ENCODE data around the gene ADARB1. TPM values are rescaled to one million over a fixed set of nuclear protein-coding genes. Genes with fewer than 3 reads are reported as not detected.
"Not testable (repeated sequence)": the region's sequence is repeated elsewhere in the genome, so short reads cannot be mapped to it uniquely, and the experiment has no call there.

The ADARB1 gene
- total RNA-seq, 1 experiment from 2014 or later = 15.8 TPM

GRCh38 chr21:45145146-45145545, 70.8 kb downstream of the ADARB1 start:
- H2BK20ac ChIP-seq (ENCODE audit: low read depth, low read length, poor library complexity, severe bottlenecking) = no peak overlapping the region
- Mint-ChIP-seq H3K27ac (no peak overlapping the region), H3K4me3 (no peak overlapping the region), H3K36me3 (ENCODE audit: insufficient read depth in 1 of 3, low read depth in 3 of 3) (no peaks in the 10 kb centered on the region), H3K9me3 (no peaks in the 10 kb centered on the region), H3K27me3 (ENCODE audit: low read depth) (no peaks in the 10 kb centered on the region), H3K4me1 (peaks cover 0 to 3% of the 10 kb centered on the region in 2 experiments; a peak in 2 of 4 replicates)
- H2BK120ac ChIP-seq (ENCODE audit: low read depth, low read length, poor library complexity, severe bottlenecking) = no peak overlapping the region
- no peak overlapping the region for H4K91ac ChIP-seq (ENCODE audit: insufficient read length, low read depth, low read length)
- H3T11ph ChIP-seq (ENCODE audit: low read length) = no peak overlapping the region
- no peak overlapping the region for H3K14ac ChIP-seq (ENCODE audit: insufficient read depth, low read length)
- no peak overlapping the region for H3K9ac ChIP-seq (ENCODE audit: extremely low read depth, insufficient read length, low read length)
- H2AFZ ChIP-seq (ENCODE audit: low read length) = no peak overlapping the region
- TF ChIP-seq, protein P1, sequence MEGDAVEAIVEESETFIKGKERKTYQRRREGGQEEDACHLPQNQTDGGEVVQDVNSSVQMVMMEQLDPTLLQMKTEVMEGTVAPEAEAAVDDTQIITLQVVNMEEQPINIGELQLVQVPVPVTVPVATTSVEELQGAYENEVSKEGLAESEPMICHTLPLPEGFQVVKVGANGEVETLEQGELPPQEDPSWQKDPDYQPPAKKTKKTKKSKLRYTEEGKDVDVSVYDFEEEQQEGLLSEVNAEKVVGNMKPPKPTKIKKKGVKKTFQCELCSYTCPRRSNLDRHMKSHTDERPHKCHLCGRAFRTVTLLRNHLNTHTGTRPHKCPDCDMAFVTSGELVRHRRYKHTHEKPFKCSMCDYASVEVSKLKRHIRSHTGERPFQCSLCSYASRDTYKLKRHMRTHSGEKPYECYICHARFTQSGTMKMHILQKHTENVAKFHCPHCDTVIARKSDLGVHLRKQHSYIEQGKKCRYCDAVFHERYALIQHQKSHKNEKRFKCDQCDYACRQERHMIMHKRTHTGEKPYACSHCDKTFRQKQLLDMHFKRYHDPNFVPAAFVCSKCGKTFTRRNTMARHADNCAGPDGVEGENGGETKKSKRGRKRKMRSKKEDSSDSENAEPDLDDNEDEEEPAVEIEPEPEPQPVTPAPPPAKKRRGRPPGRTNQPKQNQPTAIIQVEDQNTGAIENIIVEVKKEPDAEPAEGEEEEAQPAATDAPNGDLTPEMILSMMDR (conservative IDR thresholded peaks at IDR 0.05) = no peak
- H4K20me1 ChIP-seq (ENCODE audit: control insufficient read depth, insufficient read depth, insufficient read length) = peaks cover 2% of the 10 kb centered on the region
- no peak overlapping the region for H3K56ac ChIP-seq (ENCODE audit: insufficient read length, low read depth, low read length)
- H4K5ac ChIP-seq (ENCODE audit: insufficient read length, low read depth, low read length) = no peak overlapping the region
- no peaks in the 10 kb centered on the region for H3K9me3 ChIP-seq (ENCODE audit: control insufficient read depth, low read depth, low read length)
- H2BK15ac ChIP-seq (ENCODE audit: low read depth, low read length) = no peak overlapping the region
- no peak overlapping the region for H4K8ac ChIP-seq (replicated peaks; ENCODE audit: insufficient read length, low read depth, low read length)
- no peak overlapping the region for H2AK5ac ChIP-seq (ENCODE audit: insufficient read length, low read length)
- no peak overlapping the region for H3K4me2 ChIP-seq (ENCODE audit: insufficient read depth, insufficient read length, low read length)
- H3K23ac ChIP-seq (ENCODE audit: insufficient read length, low read depth, low read length) = no peak overlapping the region
- H3K4me1 ChIP-seq (ENCODE audit: insufficient read depth, low read length) = no peaks in the 10 kb centered on the region
- H3K4ac ChIP-seq (ENCODE audit: low read depth, low read length) = no peak overlapping the region
- no peak overlapping the region for H2BK5ac ChIP-seq (ENCODE audit: insufficient read length, low read length)
- H3K27me3 ChIP-seq (ENCODE audit: insufficient read depth, low read length) = no peaks in the 10 kb centered on the region
- no peak for DNase-seq
- no CpG with 5 or more reads among the region's 9 CpGs for WGBS (ENCODE audit: extremely low coverage, insufficient read length, low lambda C conversion rate)
- H3K18ac ChIP-seq (ENCODE audit: insufficient read length, low read depth, low read length) = no peak overlapping the region
- H3K79me2 ChIP-seq (ENCODE audit: insufficient read depth, low read length) = no peaks in the 10 kb centered on the region
- H2BK12ac ChIP-seq (ENCODE audit: insufficient read length, low read depth, low read length) = no peak overlapping the region
- H3K27ac ChIP-seq (ENCODE audit: insufficient read length, low read depth, low read length) = no peak overlapping the region
- no peaks in the 10 kb centered on the region for H3K23me2 ChIP-seq (ENCODE audit: insufficient read length, low read depth, low read length, poor library complexity, severe bottlenecking)
- no peaks in the 10 kb centered on the region for H3K79me1 ChIP-seq (ENCODE audit: insufficient read depth, low read depth, low read length, poor library complexity, severe bottlenecking)

DNA sequence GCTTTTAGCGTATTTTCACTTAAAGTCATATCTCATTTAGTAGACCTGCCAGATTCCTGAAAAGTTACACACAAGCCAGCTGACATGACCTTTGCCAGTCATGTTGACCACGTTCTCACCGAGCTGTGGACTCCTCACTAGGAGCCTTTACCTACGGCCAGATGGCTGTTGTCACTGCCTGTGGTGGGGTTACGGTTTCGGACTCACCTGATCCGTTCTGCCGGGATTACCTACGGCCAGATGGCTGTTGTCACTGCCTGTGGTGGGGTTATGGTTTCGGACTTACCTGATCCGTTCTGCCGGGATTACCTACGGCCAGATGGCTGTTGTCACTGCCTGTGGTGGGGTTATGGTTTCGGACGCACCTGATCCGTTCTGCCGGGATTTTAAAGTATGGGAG, 71.5 kb downstream of the ADARB1 start:
- H2BK120ac ChIP-seq (ENCODE audit: low read depth, low read length, poor library complexity, severe bottlenecking); H3K27ac Mint-ChIP-seq; H3K79me1 ChIP-seq (ENCODE audit: insufficient read depth, low read depth, low read length, poor library complexity, severe bottlenecking); H3K27me3 ChIP-seq (ENCODE audit: insufficient read depth, low read length); H3K79me2 ChIP-seq (ENCODE audit: insufficient read depth, low read length); H3K4me2 ChIP-seq (ENCODE audit: insufficient read depth, insufficient read length, low read length); H3K23me2 ChIP-seq (ENCODE audit: insufficient read length, low read depth, low read length, poor library complexity, severe bottlenecking); DNase-seq; H3K14ac ChIP-seq (ENCODE audit: insufficient read depth, low read length); H3K23ac ChIP-seq (ENCODE audit: insufficient read length, low read depth, low read length); H4K8ac ChIP-seq (replicated peaks; ENCODE audit: insufficient read length, low read depth, low read length); H4K5ac ChIP-seq (ENCODE audit: insufficient read length, low read depth, low read length); H2AK5ac ChIP-seq (ENCODE audit: insufficient read length, low read length); H4K20me1 ChIP-seq (ENCODE audit: control insufficient read depth, insufficient read depth, insufficient read length); H3K18ac ChIP-seq (ENCODE audit: insufficient read length, low read depth, low read length); H3T11ph ChIP-seq (ENCODE audit: low read length); H3K9ac ChIP-seq (ENCODE audit: extremely low read depth, insufficient read length, low read length); H3K36me3 Mint-ChIP-seq (ENCODE audit: insufficient read depth in 1 of 3, low read depth in 3 of 3); H3K4ac ChIP-seq (ENCODE audit: low read depth, low read length); H2BK12ac ChIP-seq (ENCODE audit: insufficient read length, low read depth, low read length); H3K9me3 ChIP-seq (ENCODE audit: control insufficient read depth, low read depth, low read length); H3K4me1 ChIP-seq (ENCODE audit: insufficient read depth, low read length); H3K27ac ChIP-seq (ENCODE audit: insufficient read length, low read depth, low read length); H2BK15ac ChIP-seq (ENCODE audit: low read depth, low read length); H3K27me3 Mint-ChIP-seq (ENCODE audit: low read depth); H3K4me3 Mint-ChIP-seq; H3K9me3 Mint-ChIP-seq; H2BK5ac ChIP-seq (ENCODE audit: insufficient read length, low read length); H2AFZ ChIP-seq (ENCODE audit: low read length); H4K91ac ChIP-seq (ENCODE audit: insufficient read length, low read depth, low read length); H2BK20ac ChIP-seq (ENCODE audit: low read depth, low read length, poor library complexity, severe bottlenecking); H3K56ac ChIP-seq (ENCODE audit: insufficient read length, low read depth, low read length); H3K4me1 Mint-ChIP-seq: not testable (repeated sequence)
- WGBS (ENCODE audit: extremely low coverage, insufficient read length, low lambda C conversion rate) = no CpG with 5 or more reads among the region's 17 CpGs
